HG03064 (cell line): ENCODE measurements around the gene CACNA1A.
"Not testable (repeated sequence)": the region's sequence is repeated elsewhere in the genome, so short reads cannot be mapped to it uniquely, and the experiment has no call there.

ENCODE experiments used
- ATAC-seq: cut with Tn5 transposase; IDR thresholded peaks from one replicate; pipeline ENCODE4 v1.9.1; 2021; ENCODE audit warnings: low read depth; ENCODE audit not compliant: unreplicated experiment

Gene CACNA1A

GRCh38 chr19:13428352-13428751, 77.9 kb downstream of the CACNA1A start:
- ATAC-seq: no peak

DNA sequence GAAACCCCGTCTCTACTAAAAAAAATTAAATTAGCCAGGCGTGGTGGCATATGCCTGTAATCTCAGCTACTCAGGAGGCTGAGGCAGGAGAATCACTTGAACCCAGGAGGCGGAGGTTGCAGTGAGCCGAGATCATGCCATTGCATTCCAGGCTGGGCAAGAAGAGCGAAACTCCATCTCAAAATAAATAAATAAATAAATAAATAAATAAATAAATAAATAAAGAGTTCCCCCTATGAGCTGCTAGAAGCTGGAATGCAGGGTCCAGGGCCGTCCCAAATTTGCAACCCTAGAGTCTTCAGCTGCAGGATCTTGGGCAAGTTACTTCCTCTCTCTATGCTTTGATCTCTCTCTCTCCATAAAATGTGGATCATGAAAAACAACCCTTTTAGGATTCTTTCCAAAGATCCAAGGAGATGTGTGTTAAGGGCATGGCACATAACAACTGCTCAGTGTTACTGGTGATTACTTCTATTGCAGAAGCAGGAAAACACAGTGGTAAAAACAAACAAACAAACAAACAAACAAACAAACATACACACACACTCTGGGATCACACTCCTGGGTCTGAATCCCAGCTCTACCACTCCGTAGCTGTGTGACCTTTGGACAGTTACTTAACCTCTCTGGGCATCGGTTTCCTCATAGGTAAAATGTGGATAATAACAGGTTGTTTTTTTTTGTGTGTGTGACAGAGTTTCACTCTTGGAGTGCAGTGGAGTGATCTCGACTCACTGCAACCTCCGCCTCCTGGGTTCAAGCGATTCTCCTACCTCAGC, 78.8 kb downstream of the CACNA1A start:
- no peak for ATAC-seq

DNA sequence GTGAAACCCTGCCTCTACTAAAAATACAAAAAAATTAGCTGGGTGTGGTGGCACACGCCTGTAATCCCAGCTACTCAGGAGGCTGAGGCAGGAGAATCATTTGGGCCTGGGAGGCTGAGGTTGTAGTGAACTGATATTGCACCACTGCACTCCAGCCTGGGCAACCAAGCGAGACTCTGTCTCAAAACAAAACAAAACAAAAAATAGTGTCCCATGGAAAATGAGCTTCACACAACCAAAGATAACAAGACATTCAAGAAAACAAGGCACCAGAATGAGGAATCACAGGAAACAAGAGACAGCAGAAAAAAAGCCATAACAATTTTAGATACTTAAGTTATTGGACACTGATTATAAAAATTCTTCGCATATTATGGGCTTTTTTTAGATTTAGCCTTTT, 80.4 kb downstream of the CACNA1A start:
- not testable (repeated sequence) for ATAC-seq

GRCh38 chr19:13425151-13425550, 81.1 kb downstream of the CACNA1A start:
- ATAC-seq: no peak

- ATAC-seq: no peak
Measured at GRCh38 chr19:13420780-13421179, 85.5 kb downstream of the CACNA1A start.

DNA sequence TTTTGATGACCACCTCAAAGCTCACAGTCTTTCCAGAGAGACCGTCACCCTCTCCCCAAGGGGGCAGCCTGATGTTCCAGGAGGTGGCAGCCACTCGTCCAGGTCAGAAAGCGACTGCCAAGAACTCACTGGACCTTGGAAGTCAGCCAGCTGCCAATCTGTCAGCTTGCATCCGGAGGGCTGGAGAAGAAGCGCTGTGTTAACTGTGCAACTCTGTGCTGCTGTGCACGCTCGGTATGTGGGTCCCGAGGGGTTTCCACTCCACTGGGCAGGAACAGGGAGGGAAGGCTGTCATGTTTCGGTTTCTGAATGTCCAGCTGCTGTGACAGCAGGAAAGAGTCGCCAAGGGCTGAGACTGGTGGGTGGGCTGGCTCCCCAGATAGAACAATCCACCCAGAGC, 89.2 kb downstream of the CACNA1A start:
- ATAC-seq: no peak

DNA sequence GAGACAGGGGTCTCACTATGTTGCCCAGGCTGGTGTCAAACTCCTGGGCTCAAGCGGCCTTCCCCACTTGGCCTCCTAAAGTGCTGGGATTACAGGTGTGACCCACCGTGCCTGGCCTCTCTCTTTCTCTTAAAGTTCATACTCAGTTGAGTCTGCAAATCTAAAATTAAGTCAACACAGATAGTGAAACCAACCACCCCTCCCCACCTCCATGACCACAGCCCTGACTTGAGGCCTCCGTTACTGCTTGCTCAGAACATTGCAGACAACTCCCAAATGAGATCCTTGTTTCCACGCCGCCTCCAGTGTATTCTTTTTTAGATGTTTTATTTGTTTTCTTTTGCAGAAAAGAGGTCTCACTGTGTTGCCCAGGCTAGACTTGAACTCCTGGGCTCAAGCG, 94.4 kb downstream of the CACNA1A start:
- ATAC-seq: no peak

GRCh38 chr19:13410946-13411345, 95.3 kb downstream of the CACNA1A start:
- ATAC-seq: no peak

- no peak for ATAC-seq
Measured at GRCh38 chr19:13408889-13409518, 97.3 kb downstream of the CACNA1A start.

GRCh38 chr19:13404236-13404635, 102.0 kb downstream of the CACNA1A start:
- no peak for ATAC-seq

- ATAC-seq: no peak
Measured at GRCh38 chr19:13401388-13401787, 104.9 kb downstream of the CACNA1A start.

GRCh38 chr19:13400296-13400695, 106.0 kb downstream of the CACNA1A start:
- ATAC-seq: no peak

DNA sequence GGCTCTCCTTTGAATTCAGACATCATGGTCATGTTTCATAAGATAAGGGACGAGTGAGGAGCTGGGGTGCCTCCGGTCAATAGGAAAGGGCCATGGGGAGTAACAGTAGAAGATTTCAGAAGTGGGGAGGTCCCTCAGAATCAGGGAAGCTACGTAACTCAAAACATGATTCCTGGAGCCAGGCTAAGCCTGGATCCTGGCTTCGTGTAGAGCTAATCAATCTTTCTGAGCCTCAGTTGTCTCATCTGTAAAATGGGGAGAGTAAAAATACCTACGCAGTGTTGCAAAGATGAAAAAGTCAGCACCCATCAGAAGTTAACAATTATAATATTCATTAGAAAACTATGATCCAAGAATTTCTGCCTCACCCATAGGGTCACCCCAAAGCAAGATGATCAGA, 106.5 kb downstream of the CACNA1A start:
- ATAC-seq: no peak

GRCh38 chr19:13398780-13399726, 107.2 kb downstream of the CACNA1A start:
- no peak for ATAC-seq

DNA sequence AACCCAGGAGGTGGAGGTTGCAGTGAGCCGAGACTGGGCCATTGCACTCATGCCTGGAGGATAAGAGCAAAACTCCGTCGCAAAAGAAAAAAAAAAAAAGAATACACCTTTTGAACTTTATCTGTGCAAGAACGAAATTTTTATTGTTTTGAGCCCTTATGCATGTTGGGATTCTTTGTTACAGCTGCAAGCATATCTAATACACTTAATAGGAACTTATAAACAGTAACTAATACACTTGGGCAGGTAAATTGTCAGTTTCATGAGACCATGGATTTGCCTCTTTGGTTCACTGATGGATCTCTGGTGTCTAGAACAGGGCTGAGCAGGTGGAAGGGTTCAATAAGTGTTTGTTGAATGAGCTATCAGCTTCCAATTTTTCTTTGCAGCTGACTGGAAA, 108.1 kb downstream of the CACNA1A start:
- ATAC-seq: no peak

GRCh38 chr19:13396250-13397080, 109.8 kb downstream of the CACNA1A start:
- no peak for ATAC-seq

- no peak for ATAC-seq
Measured at GRCh38 chr19:13382633-13382938, 123.7 kb downstream of the CACNA1A start.

- ATAC-seq: no peak
Measured at GRCh38 chr19:13381827-13382632, 124.2 kb downstream of the CACNA1A start.

- no peak for ATAC-seq
Measured at GRCh38 chr19:13376537-13376936, 129.7 kb downstream of the CACNA1A start.

DNA sequence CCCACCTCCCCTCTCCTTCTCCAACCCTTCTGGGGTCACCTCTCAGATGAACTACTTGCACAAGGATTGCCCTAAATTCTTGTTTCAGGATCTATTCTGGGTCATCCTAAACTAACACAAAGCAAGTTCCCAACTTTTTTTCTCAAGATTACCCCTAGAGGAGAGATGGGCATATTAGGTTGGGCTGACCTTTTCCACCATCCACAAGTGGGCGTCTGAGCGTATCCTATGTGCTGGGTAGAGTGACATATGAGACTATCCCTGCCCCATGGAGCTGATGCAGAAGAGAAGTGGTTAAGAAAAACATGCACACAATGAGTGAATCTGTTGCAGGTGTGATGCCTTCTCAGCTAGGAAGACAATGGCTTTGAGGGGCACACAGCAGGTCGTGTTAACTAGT, 132.7 kb downstream of the CACNA1A start:
- no peak for ATAC-seq
